Neural cell (in vitro differentiated cells): ENCODE measurements around the gene TSPAN11. TPM values are rescaled to one million over a fixed set of nuclear protein-coding genes. Genes with fewer than 3 reads are reported as not detected.

ENCODE experiments used
- H2AFZ ChIP-seq: fragments of 200-600, 300-800 bp; sonication (generic), shearing (Covaris generic); 2 replicates; pipeline ENCODE4 v1.6.0; 2014; ENCODE audit warnings: low read depth, mild to moderate bottlenecking, antibody characterized with exemption, low read length, moderate library complexity
- H3F3A ChIP-seq: fragments of 200-600 bp; shearing (Covaris generic); 2 replicates; pipeline ENCODE4 v1.6.1; 2016; ENCODE audit warnings: mild to moderate bottlenecking, moderate library complexity, mixed read lengths, antibody characterized with exemption, low read length; ENCODE audit not compliant: insufficient read depth, poor library complexity, severe bottlenecking
- H3K27ac ChIP-seq: fragments of 200-600, 300-800 bp; sonication (generic), shearing (Covaris generic); 2 replicates; pipeline ENCODE4 v1.5.1; 2014; ENCODE audit warnings: mild to moderate bottlenecking, low read length, moderate library complexity
- H3K27me3 ChIP-seq: fragments of 300-800, 200-600 bp; sonication (generic), shearing (Covaris generic); 2 replicates; pipeline ENCODE4 v1.6.0; 2014; ENCODE audit warnings: mild to moderate bottlenecking, low read depth, low read length, moderate library complexity; ENCODE audit not compliant: insufficient read depth
- H3K36me3 ChIP-seq: fragments of 300-800, 200-600 bp; sonication (generic), shearing (Covaris generic); 2 replicates; pipeline ENCODE4 v1.5.1; 2014; ENCODE audit warnings: mild to moderate bottlenecking, antibody characterized with exemption, low read length, moderate library complexity; ENCODE audit not compliant: insufficient read depth
- H3K4me2 ChIP-seq: fragments of 300-800, 200-600 bp; sonication (generic), shearing (Covaris generic); 2 replicates; pipeline ENCODE4 v1.6.0; 2014; ENCODE audit warnings: mild to moderate bottlenecking, low read length
- H3K4me3 ChIP-seq: fragments of 300-800, 200-600 bp; sonication (generic), shearing (Covaris generic); 2 replicates; pipeline ENCODE4 v1.5.1; 2014; ENCODE audit warnings: mild to moderate bottlenecking, low read length, moderate library complexity
- H3K79me2 ChIP-seq: fragments of 200-600 bp; shearing (Covaris generic); replicated peaks from 2 replicates; pipeline ENCODE4 v1.6.0; 2014; ENCODE audit warnings: mild to moderate bottlenecking, low read length, moderate library complexity; ENCODE audit not compliant: insufficient read depth
- H3K9ac ChIP-seq: fragments of 300-800, 200-600 bp; sonication (generic), shearing (Covaris generic); 2 replicates; pipeline ENCODE4 v1.6.1; 2016; ENCODE audit warnings: mild to moderate bottlenecking, low read length, mixed read lengths
- H3K9me2 ChIP-seq: fragments of 200-600 bp; shearing (Covaris generic); 2 replicates; pipeline ENCODE4 v1.6.1; 2016; ENCODE audit warnings: mild to moderate bottlenecking, low read length, mixed read lengths; ENCODE audit not compliant: insufficient read depth
- H3K9me3 ChIP-seq: fragments of 200-600, 300-800 bp; sonication (generic), shearing (Covaris generic); 2 replicates; pipeline ENCODE4 v1.6.1; 2016; ENCODE audit warnings: mild to moderate bottlenecking, mixed run types, low read length, moderate library complexity, mixed read lengths
- H4K20me1 ChIP-seq: fragments of 200-600 bp; shearing (Covaris generic); 2 replicates; pipeline ENCODE4 v1.6.1; 2016; ENCODE audit warnings: mild to moderate bottlenecking, mixed run types; ENCODE audit not compliant: insufficient read depth
- EP300 ChIP-seq: fragments of 450-650 bp; conservative IDR thresholded peaks from 2 replicates; pipeline ENCODE4 v1.6.1; 2014; ENCODE audit warnings: antibody characterized with exemption, mild to moderate bottlenecking, moderate library complexity; ENCODE audit not compliant: poor library complexity, severe bottlenecking
- EZH2 ChIP-seq: fragments of 200-600, 300-800 bp; shearing (Covaris generic), sonication (generic); IDR thresholded peaks from 2 replicates; pipeline ENCODE4 v1.6.1; 2014; ENCODE audit warnings: antibody characterized with exemption, low read length, borderline replicate concordance, mild to moderate bottlenecking; ENCODE audit not compliant: insufficient read depth, poor library complexity, severe bottlenecking
- MXI1 ChIP-seq: fragments of 450-650 bp; conservative IDR thresholded peaks from 2 replicates; pipeline ENCODE4 v1.6.1; 2014; ENCODE audit warnings: antibody characterized with exemption, mild to moderate bottlenecking; ENCODE audit not compliant: poor library complexity, severe bottlenecking
- POLR2AphosphoS5 ChIP-seq: IDR thresholded peaks from 2 replicates; pipeline ENCODE4 v1.6.1; 2012
- RAD21 ChIP-seq: fragments of 450-650 bp; conservative IDR thresholded peaks from 2 replicates; pipeline ENCODE4 v1.6.1; 2014; ENCODE audit warnings: antibody characterized with exemption, mild to moderate bottlenecking, moderate library complexity
- SMC3 ChIP-seq: fragments of 450-650 bp; conservative IDR thresholded peaks from 2 replicates; pipeline ENCODE4 v1.6.1; 2014; ENCODE audit warnings: antibody characterized with exemption, mild to moderate bottlenecking, moderate library complexity; ENCODE audit not compliant: poor library complexity
- TAF1 ChIP-seq: IDR thresholded peaks from 2 replicates; pipeline ENCODE4 v1.6.1; 2012; ENCODE audit warnings: low read depth
- polyA plus RNA-seq: library from polyadenylated mRNA; depleted of rRNA; stranded (reverse); fragments of >200 nt; gene quantifications from 2 replicates; pipeline ENCODE4 v1.2.3, GENCODE V29; 2014
- TF ChIP-seq, protein P1 (sequence below): IDR thresholded peaks from 2 replicates; pipeline ENCODE4 v1.6.1; 2012; ENCODE audit warnings: borderline replicate concordance
- TF ChIP-seq, protein P2 (sequence below): fragments of 450-650 bp; IDR thresholded peaks from 2 replicates; pipeline ENCODE4 v1.5.1; 2014; ENCODE audit warnings: antibody characterized with exemption, mild to moderate bottlenecking, moderate library complexity; ENCODE audit not compliant: poor library complexity, severe bottlenecking

Gene TSPAN11
- polyA plus RNA-seq, 1 donor from 2014 or later, result 5.6 TPM

DNA sequence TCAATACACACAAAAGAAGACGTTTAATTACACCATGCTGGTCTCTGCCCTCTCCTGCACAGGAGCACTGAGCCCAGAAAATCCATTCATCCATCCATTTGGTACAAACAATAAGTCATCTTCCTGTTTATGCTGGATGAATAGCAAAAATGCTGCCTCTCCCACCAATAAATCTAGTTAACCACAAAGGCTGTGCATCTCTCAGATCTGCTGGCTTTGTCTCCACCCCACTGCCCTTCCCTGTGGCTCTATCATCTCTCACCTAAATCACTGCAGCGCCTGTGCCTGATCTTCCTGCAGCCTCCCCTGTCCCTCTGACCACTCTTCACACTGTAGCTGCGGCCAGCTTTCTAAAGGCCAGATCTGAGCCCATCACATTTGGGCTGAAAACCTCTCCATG lies 74.2 kb downstream of the TSPAN11 start:
- no peaks in the 10 kb centered on the region for H4K20me1 ChIP-seq
- H3K9me3 ChIP-seq, result no peaks in the 10 kb centered on the region
- H3F3A ChIP-seq, result no peaks in the 10 kb centered on the region
- H2AFZ ChIP-seq, result no peak overlapping the region
- no peak for TF ChIP-seq POLR2AphosphoS5
- H3K9me2 ChIP-seq, result no peaks in the 10 kb centered on the region
- H3K9ac ChIP-seq, result no peak overlapping the region
- no peak overlapping the region for H3K4me3 ChIP-seq
- no peak overlapping the region for H3K4me2 ChIP-seq
- H3K36me3 ChIP-seq, result no peaks in the 10 kb centered on the region
- no peaks in the 10 kb centered on the region for H3K79me2 ChIP-seq
- no peaks in the 10 kb centered on the region for H3K27me3 ChIP-seq
- H3K27ac ChIP-seq, result no peak overlapping the region

DNA sequence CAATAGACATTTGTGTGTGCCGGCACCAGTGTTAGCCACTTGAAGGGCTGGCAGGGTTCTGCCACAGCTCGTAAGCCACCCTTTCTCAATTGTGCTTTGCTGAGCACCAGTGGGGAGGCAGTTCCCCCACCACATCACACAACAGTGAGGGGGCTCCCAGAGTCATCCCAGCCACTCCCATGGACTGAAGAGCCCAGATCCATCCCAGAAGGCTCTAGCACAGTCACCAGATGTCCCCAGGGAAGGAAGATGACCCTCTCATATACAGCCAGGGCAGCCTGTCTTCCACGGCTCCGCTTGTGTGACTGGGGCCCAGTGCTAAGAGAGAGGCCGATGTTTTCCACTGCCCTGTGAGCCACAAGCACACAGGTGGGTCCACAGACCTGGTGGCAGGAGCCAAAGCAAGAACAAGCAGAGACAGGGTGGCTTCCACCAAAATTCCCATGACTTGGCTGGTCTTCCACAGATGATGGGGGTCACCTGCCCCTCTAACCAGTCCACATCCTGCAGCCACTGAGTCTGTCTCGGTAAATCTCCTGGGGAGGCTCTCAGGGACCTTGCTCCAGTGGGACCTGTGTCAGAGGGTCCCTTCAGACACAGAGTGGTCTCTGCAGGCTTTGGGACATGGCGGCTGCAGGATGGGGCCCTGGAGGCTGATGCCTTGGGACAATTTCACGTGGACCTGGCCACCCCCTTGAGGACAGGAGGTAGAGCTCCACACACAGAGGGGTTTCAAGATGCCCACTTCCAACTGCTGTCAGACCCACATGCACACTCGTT lies 75.2 kb downstream of the TSPAN11 start:
- TF ChIP-seq SMC3, result no peak
- no peak for TF ChIP-seq EP300
- TF ChIP-seq, protein P1, sequence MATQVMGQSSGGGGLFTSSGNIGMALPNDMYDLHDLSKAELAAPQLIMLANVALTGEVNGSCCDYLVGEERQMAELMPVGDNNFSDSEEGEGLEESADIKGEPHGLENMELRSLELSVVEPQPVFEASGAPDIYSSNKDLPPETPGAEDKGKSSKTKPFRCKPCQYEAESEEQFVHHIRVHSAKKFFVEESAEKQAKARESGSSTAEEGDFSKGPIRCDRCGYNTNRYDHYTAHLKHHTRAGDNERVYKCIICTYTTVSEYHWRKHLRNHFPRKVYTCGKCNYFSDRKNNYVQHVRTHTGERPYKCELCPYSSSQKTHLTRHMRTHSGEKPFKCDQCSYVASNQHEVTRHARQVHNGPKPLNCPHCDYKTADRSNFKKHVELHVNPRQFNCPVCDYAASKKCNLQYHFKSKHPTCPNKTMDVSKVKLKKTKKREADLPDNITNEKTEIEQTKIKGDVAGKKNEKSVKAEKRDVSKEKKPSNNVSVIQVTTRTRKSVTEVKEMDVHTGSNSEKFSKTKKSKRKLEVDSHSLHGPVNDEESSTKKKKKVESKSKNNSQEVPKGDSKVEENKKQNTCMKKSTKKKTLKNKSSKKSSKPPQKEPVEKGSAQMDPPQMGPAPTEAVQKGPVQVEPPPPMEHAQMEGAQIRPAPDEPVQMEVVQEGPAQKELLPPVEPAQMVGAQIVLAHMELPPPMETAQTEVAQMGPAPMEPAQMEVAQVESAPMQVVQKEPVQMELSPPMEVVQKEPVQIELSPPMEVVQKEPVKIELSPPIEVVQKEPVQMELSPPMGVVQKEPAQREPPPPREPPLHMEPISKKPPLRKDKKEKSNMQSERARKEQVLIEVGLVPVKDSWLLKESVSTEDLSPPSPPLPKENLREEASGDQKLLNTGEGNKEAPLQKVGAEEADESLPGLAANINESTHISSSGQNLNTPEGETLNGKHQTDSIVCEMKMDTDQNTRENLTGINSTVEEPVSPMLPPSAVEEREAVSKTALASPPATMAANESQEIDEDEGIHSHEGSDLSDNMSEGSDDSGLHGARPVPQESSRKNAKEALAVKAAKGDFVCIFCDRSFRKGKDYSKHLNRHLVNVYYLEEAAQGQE, result no peak
- no peak for TF ChIP-seq MXI1
- TF ChIP-seq RAD21, result no peak
- TF ChIP-seq, protein P2, sequence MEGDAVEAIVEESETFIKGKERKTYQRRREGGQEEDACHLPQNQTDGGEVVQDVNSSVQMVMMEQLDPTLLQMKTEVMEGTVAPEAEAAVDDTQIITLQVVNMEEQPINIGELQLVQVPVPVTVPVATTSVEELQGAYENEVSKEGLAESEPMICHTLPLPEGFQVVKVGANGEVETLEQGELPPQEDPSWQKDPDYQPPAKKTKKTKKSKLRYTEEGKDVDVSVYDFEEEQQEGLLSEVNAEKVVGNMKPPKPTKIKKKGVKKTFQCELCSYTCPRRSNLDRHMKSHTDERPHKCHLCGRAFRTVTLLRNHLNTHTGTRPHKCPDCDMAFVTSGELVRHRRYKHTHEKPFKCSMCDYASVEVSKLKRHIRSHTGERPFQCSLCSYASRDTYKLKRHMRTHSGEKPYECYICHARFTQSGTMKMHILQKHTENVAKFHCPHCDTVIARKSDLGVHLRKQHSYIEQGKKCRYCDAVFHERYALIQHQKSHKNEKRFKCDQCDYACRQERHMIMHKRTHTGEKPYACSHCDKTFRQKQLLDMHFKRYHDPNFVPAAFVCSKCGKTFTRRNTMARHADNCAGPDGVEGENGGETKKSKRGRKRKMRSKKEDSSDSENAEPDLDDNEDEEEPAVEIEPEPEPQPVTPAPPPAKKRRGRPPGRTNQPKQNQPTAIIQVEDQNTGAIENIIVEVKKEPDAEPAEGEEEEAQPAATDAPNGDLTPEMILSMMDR, result no peak
- no peak for TF ChIP-seq POLR2AphosphoS5
- TF ChIP-seq TAF1, result no peak
- TF ChIP-seq EZH2, result no peak
- H3K4me2 ChIP-seq, result no peak overlapping the region
- H3K79me2 ChIP-seq, result no peaks in the 10 kb centered on the region
- H3K9ac ChIP-seq, result no peak overlapping the region
- H3K9me3 ChIP-seq, result no peaks in the 10 kb centered on the region
- H4K20me1 ChIP-seq, result no peaks in the 10 kb centered on the region
- H3K4me3 ChIP-seq, result no peak overlapping the region
- no peaks in the 10 kb centered on the region for H3F3A ChIP-seq
- H3K36me3 ChIP-seq, result no peaks in the 10 kb centered on the region
- no peak overlapping the region for H2AFZ ChIP-seq
- H3K27me3 ChIP-seq, result no peaks in the 10 kb centered on the region
- no peak overlapping the region for H3K27ac ChIP-seq
- H3K9me2 ChIP-seq, result no peaks in the 10 kb centered on the region
